Lower leg skin (tissue), 4 donors: ENCODE results near the gene UNC13A. TPM values are rescaled to one million over a fixed set of nuclear protein-coding genes. Genes with fewer than 3 reads are reported as not detected.

ENCODE experiments used
- DNase-seq, 2 donors: peaks; one replicate each; pipeline ENCODE4 v3.0.0-alpha.2; 2019; ENCODE audit warnings: low spot score in 2 of 2
- H3K4me3 ChIP-seq: fragments of 200-600 bp; sonication (generic); 2 replicates; pipeline ENCODE4 v1.5.1; 2017; ENCODE audit warnings: mild to moderate bottlenecking, low read depth; ENCODE audit not compliant: poor library complexity, severe bottlenecking
- POLR2A ChIP-seq, 2 donors: fragments of 450-650 bp; IDR thresholded peaks; one replicate each; pipeline ENCODE4 v1.6.1; 2016 to 2017; ENCODE audit warnings: antibody characterized with exemption in 2 of 2, mild to moderate bottlenecking in 1 of 2, moderate library complexity in 1 of 2
- WGBS, 2 donors: methylation state at CpG; one replicate each; pipeline ENCODE4 v1.1.5; 2018; 5-methylcytosine and 5-hydroxymethylcytosine counted together
- intact Hi-C: fragments of 100-400 bp; cut with DNase I; formaldehyde crosslinking; loops from one replicate; pipeline ENCODE4 v1.15.0; 2023; ENCODE audit warnings: low total_unique reads
- total RNA-seq, 4 donors: library from RNA; depleted of rRNA; stranded (reverse); fragments of >200 nt; gene quantifications; one replicate each; pipeline ENCODE4 v1.1.0, GENCODE V29; 2016
- TF ChIP-seq, protein P1 (sequence below), 3 donors: fragments of 450-650 bp; IDR thresholded peaks; one replicate each; pipeline ENCODE4 v1.5.1; 2016; ENCODE audit warnings: antibody characterized with exemption in 3 of 3, mild to moderate bottlenecking in 3 of 3, moderate library complexity in 2 of 3

UNC13A gene
- total RNA-seq, 4 donors from 2014 or later, result not detected

DNA sequence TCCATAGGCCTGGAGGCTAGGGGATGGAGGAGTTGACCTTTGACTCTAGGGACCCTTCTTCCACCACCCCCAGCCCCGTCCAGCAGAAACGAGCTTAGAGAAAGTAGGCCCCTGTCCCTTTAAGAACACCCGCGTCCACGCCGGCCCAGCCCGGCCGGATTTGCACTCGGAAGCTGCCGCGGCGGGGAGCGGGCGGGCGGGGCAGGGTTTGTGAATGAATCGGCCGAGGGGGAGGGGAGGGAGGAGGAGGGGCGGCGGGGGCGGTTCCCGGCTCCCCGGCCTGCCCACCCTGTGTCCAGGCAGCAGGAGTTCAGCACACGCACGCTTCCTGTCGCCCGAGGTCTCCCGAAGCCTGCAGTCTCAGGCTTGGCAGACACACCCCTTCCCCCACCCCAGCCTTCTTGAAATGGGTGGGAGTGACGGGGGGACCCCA is 1.5 kb downstream of the UNC13A start:
- intact Hi-C loops, result no loop called here
- DNase-seq, result no peak
- no peak overlapping the region for H3K4me3 ChIP-seq
- TF ChIP-seq POLR2A (IDR thresholded peaks at IDR 0.05), result no peak
- TF ChIP-seq, protein P1, sequence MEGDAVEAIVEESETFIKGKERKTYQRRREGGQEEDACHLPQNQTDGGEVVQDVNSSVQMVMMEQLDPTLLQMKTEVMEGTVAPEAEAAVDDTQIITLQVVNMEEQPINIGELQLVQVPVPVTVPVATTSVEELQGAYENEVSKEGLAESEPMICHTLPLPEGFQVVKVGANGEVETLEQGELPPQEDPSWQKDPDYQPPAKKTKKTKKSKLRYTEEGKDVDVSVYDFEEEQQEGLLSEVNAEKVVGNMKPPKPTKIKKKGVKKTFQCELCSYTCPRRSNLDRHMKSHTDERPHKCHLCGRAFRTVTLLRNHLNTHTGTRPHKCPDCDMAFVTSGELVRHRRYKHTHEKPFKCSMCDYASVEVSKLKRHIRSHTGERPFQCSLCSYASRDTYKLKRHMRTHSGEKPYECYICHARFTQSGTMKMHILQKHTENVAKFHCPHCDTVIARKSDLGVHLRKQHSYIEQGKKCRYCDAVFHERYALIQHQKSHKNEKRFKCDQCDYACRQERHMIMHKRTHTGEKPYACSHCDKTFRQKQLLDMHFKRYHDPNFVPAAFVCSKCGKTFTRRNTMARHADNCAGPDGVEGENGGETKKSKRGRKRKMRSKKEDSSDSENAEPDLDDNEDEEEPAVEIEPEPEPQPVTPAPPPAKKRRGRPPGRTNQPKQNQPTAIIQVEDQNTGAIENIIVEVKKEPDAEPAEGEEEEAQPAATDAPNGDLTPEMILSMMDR (IDR thresholded peaks at IDR 0.05), result no peak
- WGBS, 2 donors, result 0 to 1% methylated on average over 2 to 9 of the region's 28 CpGs

DNA sequence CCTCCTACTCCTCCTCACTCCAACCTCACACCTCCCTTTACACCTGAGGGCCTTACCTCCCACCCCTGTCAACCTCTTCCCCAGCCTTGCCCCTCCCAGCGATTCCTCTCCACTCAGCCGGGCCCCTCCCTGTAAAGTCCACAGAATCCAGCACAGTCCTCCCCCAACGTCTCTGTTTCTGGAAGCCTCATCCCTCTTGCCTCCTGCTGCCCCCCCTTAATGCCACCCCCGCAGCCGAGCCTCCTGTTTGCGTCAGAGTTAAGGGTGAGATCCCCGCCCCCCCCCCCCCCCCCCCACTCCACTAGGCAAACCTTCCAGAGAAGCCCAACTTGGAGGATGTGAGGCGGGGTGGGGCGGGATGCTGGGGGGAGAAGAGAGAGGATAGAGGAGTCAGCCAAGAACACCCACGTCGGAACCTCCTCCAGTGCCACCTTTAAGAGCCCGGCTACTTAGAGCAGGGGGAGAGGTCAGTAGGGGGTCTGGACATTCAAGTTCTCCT is 2.1 kb downstream of the UNC13A start:
- 0 to 3% methylated on average over 11 to 12 of the region's 12 CpGs for WGBS, 2 donors
- TF ChIP-seq, protein P1 (IDR thresholded peaks at IDR 0.05), result no peak
- TF ChIP-seq POLR2A (IDR thresholded peaks at IDR 0.05), result no peak
- intact Hi-C loops, result no loop called here
- no peak overlapping the region for H3K4me3 ChIP-seq
- no peak for DNase-seq

DNA sequence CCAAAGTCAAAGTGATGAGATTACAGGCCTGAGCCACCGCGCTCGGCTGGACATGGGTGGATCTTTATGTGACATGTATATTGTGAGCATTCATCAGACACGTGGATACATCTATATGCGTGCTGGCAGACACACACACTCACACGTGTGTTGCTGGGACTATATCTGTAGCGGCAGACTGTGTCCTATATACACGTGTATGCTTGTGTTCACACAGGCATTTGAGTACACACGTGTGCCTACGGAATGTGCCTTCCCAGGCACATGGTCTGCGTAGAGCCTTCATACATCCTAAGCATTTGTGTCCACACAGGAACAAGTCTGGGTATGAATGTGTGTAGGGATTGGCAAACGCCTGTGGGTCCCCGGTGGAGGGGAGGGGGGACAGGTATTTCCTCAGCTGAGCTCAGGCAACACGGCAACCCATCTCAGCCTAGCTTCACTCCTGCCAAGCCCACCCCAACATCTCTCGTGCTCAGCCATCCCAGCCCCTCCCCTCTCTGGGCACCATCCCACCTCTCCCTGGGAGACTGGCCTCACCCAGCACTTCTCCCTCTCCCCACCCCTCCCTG is 2.6 kb downstream of the UNC13A start:
- WGBS, 2 donors, result 51 to 56% methylated on average over 13 of the region's 15 CpGs
- H3K4me3 ChIP-seq, result no peak overlapping the region
- intact Hi-C loops, result no loop called here
- TF ChIP-seq POLR2A (IDR thresholded peaks at IDR 0.05), result no peak
- TF ChIP-seq, protein P1 (IDR thresholded peaks at IDR 0.05), result no peak
- no peak for DNase-seq

DNA sequence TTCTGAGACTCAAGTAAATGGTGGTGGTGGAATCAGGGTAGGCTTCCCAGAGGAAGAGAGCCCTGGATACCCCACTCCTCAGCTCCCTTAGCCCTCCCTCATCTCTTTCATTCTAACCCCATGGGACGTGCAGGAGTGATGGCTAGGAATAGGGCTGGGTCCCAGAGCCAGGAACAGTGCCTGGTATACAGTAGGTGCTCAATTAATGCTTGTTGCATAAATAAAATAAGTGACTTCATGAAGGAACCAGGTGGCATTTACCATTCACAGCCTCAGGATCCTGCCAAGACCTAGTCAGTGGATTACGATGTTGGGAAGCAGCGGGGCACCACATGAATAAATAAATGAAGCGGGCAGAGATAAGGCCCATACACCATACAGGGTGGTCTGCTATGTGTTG is 3.9 kb downstream of the UNC13A start:
- H3K4me3 ChIP-seq, result no peak overlapping the region
- DNase-seq, result no peak
- intact Hi-C loops, result no loop called here
- 76 to 86% methylated on average over 3 to 4 of the region's 4 CpGs for WGBS, 2 donors
- TF ChIP-seq, protein P1 (IDR thresholded peaks at IDR 0.05), result no peak
- no peak for TF ChIP-seq POLR2A (IDR thresholded peaks at IDR 0.05)

DNA sequence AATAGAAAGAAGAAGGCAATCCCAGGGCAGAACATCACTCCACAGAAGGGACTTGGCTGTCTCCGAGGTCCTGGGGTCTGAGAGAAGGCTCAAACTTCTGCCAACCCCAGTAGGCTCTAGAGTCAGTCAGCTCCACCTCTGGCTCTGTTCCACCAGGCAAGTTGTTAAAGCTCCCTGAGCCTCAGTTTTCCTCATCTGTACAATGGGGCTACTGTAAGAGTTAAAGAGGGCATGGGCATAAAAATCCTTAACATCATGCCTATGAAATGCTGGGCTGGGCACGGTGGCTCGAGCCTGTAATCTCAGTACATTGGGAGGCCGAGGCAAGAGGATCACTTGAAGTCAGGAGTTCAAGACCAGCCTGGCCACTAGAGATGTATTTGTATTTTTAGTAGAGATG is 5.1 kb downstream of the UNC13A start:
- TF ChIP-seq, protein P1 (IDR thresholded peaks at IDR 0.05), result no peak
- no peak for TF ChIP-seq POLR2A (IDR thresholded peaks at IDR 0.05)
- intact Hi-C loops, result no loop called here
- no peak overlapping the region for H3K4me3 ChIP-seq
- DNase-seq, result no peak
- 84 to 92% methylated on average over 4 of the region's 4 CpGs for WGBS, 2 donors

DNA sequence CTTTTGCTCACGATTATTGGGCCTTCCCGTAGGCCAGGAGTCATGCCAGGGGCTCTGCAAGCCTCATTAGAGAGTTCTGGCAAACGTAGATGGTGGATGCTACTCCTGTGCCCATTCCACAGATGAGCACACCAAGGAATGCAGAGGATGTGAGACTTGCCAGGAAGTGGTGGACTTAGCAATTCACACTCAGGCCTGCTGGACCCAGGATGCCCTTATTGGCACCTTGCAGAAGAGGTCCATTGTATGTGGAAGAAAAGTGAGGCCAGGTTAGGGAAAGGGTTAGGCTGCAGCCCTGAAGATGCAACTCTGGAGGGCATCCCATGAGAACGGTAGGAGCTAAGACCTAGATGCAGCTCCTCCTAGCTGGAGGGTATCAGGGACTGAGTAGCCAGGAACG is 5.9 kb downstream of the UNC13A start:
- intact Hi-C loops, result no loop called here
- no peak overlapping the region for H3K4me3 ChIP-seq
- TF ChIP-seq POLR2A (IDR thresholded peaks at IDR 0.05), result no peak
- TF ChIP-seq, protein P1 (IDR thresholded peaks at IDR 0.05), result no peak
- WGBS, 2 donors, result 73 to 78% methylated on average over 5 of the region's 5 CpGs
- DNase-seq, result no peak
